PC-3 (cell line): Measurements from ENCODE around the gene EFNB1. TPM values are rescaled to one million over a fixed set of nuclear protein-coding genes. Genes with fewer than 3 reads are reported as not detected.

Experiments
- ATAC-seq: fragments of 200-7000 bp; cut with Tn5 transposase; 2 replicates; pipeline ENCODE4 v1.9.1; 2020; ENCODE audit warnings: mild to moderate bottlenecking, moderate library complexity
- BruUV-seq: library from RNA; stranded (reverse); fragments of 400-500 nt; replicated peaks from 2 replicates; lab custom pipeline; 2021; lab: Mats Ljungman, UMichigan
- CTCF ChIA-PET: fragments of 300-600 bp; sonication (Branson Sonifier 250); formaldehyde crosslinking; loops from one replicate; lab custom pipeline; 2022; ENCODE audit warnings: antibody characterized with exemption; lab: Charles Lee
- POLR2A ChIA-PET: fragments of 300-600 bp; sonication (Branson Sonifier 250); formaldehyde crosslinking; loops from one replicate; lab custom pipeline; 2022; ENCODE audit warnings: antibody characterized with exemption; ENCODE audit not compliant: unreplicated experiment; lab: Charles Lee
- DNase-seq: peaks from one replicate; pipeline ENCODE4 v3.0.0-alpha.2; 2015
- H2AFZ ChIP-seq: fragments of 300-600 bp; sonication (generic); 2 replicates; pipeline ENCODE4 v1.6.0; 2016; ENCODE audit warnings: antibody characterized with exemption, low read length
- H3F3A ChIP-seq: fragments of 300-600 bp; sonication (generic); one replicate; pipeline ENCODE4 v1.6.0; 2017; ENCODE audit warnings: antibody characterized with exemption, low read length, control low read depth, mild to moderate bottlenecking; ENCODE audit not compliant: unreplicated experiment
- H3K27ac ChIP-seq: fragments of 300-600 bp; sonication (generic); 2 replicates; pipeline ENCODE4 v1.5.1; 2016; ENCODE audit warnings: mild to moderate bottlenecking, low read length
- H3K27me3 ChIP-seq: fragments of 300-600 bp; sonication (generic); 2 replicates; pipeline ENCODE4 v1.6.1; 2016; ENCODE audit warnings: low read length, mixed read lengths
- H3K36me3 ChIP-seq: fragments of 300-600 bp; sonication (generic); 2 replicates; pipeline ENCODE4 v1.6.1; 2016; ENCODE audit warnings: low read depth, mixed run types, low read length, mixed read lengths
- H3K4me1 ChIP-seq: fragments of 300-600 bp; sonication (generic); 2 replicates; pipeline ENCODE4 v1.5.1; 2016; ENCODE audit warnings: low read length; ENCODE audit not compliant: insufficient read depth
- H3K4me2 ChIP-seq: fragments of 300-600 bp; sonication (generic); 2 replicates; pipeline ENCODE4 v1.6.0; 2016; ENCODE audit warnings: low read length
- H3K4me3 ChIP-seq: fragments of 300-600 bp; sonication (generic); 2 replicates; pipeline ENCODE4 v1.5.1; 2016; ENCODE audit warnings: mild to moderate bottlenecking, low read length, mixed read lengths
- H3K79me2 ChIP-seq: fragments of 300-600 bp; sonication (generic); 2 replicates; pipeline ENCODE4 v1.6.1; 2017; ENCODE audit warnings: low read length, mixed read lengths
- H3K9ac ChIP-seq: fragments of 300-600 bp; sonication (generic); 2 replicates; pipeline ENCODE4 v1.6.0; 2016; ENCODE audit warnings: mild to moderate bottlenecking, low read length
- H3K9me2 ChIP-seq: fragments of 300-600 bp; sonication (generic); replicated peaks from 2 replicates; pipeline ENCODE4 v1.6.1; 2016; ENCODE audit warnings: mixed run types, low read length, mixed read lengths
- H3K9me3 ChIP-seq: fragments of 300-600 bp; sonication (generic); 2 replicates; pipeline ENCODE4 v1.6.1; 2016; ENCODE audit warnings: low read length, mixed read lengths
- H4K20me1 ChIP-seq: fragments of 300-600 bp; sonication (generic); 2 replicates; pipeline ENCODE4 v1.6.1; 2016; ENCODE audit warnings: low read length, mixed read lengths
- EZH2 ChIP-seq: fragments of 300-600 bp; sonication (generic); IDR thresholded peaks from one replicate; pipeline ENCODE4 v1.6.1; 2017; ENCODE audit warnings: antibody characterized with exemption, mild to moderate bottlenecking, low read length; ENCODE audit not compliant: unreplicated experiment
- EZH2phosphoT487 ChIP-seq: fragments of 300-600 bp; sonication (generic); IDR thresholded peaks from 2 replicates; pipeline ENCODE4 v1.6.1; 2018; ENCODE audit warnings: mild to moderate bottlenecking, antibody characterized with exemption, low read length, borderline replicate concordance
- intact Hi-C: fragments of 100-400 bp; cut with micrococcal nuclease; formaldehyde crosslinking; loops from 2 replicates; pipeline ENCODE4 v1.9.0; 2023
- total RNA-seq: library from RNA; depleted of rRNA; stranded (reverse); fragments of >200 nt; gene quantifications from 2 replicates; pipeline ENCODE4 v1.2.3, GENCODE V29; 2014
- TF ChIP-seq, protein P1 (sequence below): fragments of 300-600 bp; sonication (generic); conservative IDR thresholded peaks from 2 replicates; pipeline ENCODE4 v1.5.1; 2017; ENCODE audit warnings: antibody characterized with exemption, low read depth, mild to moderate bottlenecking, low read length

EFNB1 gene
- total RNA-seq, 1 experiment from 2014 or later = 102 TPM

DNA sequence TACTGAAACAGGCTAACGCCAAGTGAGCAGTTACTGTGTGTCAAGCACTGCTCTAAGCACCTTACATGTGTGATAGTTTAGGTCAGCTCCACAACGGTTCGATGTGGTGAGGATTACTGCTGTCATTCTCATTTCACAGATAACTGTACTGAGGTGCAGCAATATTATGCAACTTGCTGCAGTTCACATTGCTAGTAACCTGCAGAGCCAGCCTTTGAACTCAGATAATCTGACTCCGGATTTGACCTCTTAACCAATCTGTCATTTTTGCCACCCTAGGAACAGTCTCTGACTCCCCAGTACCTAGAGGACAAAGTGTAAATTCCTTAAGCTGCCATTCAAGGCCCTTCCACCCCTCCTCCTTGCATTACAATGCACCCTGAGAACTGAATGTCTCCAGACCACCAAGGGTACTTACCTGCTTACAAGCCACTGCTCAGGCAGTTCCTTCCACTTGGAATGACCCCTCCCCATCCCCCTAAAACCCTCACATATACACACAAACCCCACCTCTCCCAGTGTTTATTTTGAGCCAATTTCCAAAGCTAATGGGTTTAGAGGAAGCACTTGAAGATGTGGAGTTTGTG, 24.9 kb downstream of the EFNB1 start:
- intact Hi-C loops = no loop called here
- TF ChIP-seq EZH2 (no peak), EZH2phosphoT487 (no peak)
- H3F3A ChIP-seq = no peaks in the 10 kb centered on the region
- no peaks in the 10 kb centered on the region for H3K9me3 ChIP-seq
- no peaks in the 10 kb centered on the region for H4K20me1 ChIP-seq
- no peaks in the 10 kb centered on the region for H3K79me2 ChIP-seq
- ATAC-seq (no peak), DNase-seq (no peak)
- no TSS peak for BruUV-seq
- no peak overlapping the region for H2AFZ ChIP-seq
- H3K27ac ChIP-seq = no peak overlapping the region
- POLR2A ChIA-PET = no interaction called here
- no peaks in the 10 kb centered on the region for H3K4me1 ChIP-seq
- H3K4me2 ChIP-seq = no peak overlapping the region
- no peaks in the 10 kb centered on the region for H3K36me3 ChIP-seq
- no peak overlapping the region for H3K4me3 ChIP-seq
- no peaks in the 10 kb centered on the region for H3K27me3 ChIP-seq
- CTCF ChIA-PET = no interaction called here
- no peaks in the 10 kb centered on the region for H3K9me2 ChIP-seq
- H3K9ac ChIP-seq = no peak overlapping the region

DNA sequence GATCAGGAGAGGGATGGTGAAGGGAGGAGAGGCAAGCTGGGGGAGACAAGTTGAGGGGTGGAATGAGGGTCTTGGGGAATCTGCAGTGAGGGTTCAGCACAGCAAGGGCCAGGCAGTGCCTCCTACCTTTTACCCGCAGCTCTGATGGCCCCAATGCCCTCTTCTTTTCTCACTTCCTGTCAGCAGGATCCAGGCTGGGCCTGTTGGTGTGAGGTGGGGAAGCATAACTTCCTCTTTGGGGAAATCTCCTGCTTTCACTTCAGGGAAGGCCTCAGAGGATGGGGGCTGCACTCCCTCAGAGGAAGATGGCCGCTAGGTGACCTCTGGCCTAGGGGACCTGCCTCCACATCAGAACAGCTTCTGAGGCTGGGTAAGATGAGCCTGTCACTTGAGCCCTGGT, 36.5 kb downstream of the EFNB1 start:
- no TSS peak for BruUV-seq
- Histone ChIP-seq H3K4me3 (no peak overlapping the region), H3K27me3 (no peaks in the 10 kb centered on the region), H3K27ac (no peak overlapping the region), H3K4me1 (no peaks in the 10 kb centered on the region), H3K9me3 (no peaks in the 10 kb centered on the region), H3K9me2 (no peaks in the 10 kb centered on the region), H4K20me1 (no peaks in the 10 kb centered on the region), H3K36me3 (no peaks in the 10 kb centered on the region), H3K9ac (no peak overlapping the region), H3K4me2 (no peak overlapping the region), H3F3A (no peaks in the 10 kb centered on the region), H3K79me2 (no peaks in the 10 kb centered on the region), H2AFZ (no peak overlapping the region)
- ATAC-seq (no peak), DNase-seq (no peak)
- ChIA-PET CTCF (no interaction called here), POLR2A (interaction anchor here (0.6 kb wide), 1 partner anchor 952 kb away, joined by 3 read pairs; no protein-coding TSS in a partner anchor)
- no peak for TF ChIP-seq EZH2phosphoT487
- TF ChIP-seq, protein P1, sequence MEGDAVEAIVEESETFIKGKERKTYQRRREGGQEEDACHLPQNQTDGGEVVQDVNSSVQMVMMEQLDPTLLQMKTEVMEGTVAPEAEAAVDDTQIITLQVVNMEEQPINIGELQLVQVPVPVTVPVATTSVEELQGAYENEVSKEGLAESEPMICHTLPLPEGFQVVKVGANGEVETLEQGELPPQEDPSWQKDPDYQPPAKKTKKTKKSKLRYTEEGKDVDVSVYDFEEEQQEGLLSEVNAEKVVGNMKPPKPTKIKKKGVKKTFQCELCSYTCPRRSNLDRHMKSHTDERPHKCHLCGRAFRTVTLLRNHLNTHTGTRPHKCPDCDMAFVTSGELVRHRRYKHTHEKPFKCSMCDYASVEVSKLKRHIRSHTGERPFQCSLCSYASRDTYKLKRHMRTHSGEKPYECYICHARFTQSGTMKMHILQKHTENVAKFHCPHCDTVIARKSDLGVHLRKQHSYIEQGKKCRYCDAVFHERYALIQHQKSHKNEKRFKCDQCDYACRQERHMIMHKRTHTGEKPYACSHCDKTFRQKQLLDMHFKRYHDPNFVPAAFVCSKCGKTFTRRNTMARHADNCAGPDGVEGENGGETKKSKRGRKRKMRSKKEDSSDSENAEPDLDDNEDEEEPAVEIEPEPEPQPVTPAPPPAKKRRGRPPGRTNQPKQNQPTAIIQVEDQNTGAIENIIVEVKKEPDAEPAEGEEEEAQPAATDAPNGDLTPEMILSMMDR = no peak
- TF ChIP-seq EZH2 = no peak
- intact Hi-C loops = no loop called here

DNA sequence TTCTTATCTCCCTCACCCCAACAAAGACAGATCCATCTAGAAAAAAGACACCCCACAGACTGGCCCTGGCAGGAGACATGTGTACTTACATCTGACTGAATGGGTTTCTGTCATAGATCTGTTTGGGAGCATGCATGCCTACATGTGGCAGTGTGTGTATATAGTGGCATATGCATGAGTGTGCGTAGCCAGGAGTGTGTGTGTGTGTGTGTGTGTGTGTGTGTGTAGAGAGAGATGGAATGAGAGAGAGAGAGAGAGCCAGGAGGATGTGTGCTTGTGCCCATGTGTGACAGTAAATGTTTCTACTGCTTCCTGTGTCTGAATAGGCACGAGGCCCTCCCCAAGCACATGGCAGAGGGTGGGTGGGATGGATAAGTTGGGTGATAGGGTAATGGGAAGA, 37.1 kb downstream of the EFNB1 start:
- H3K9me3 ChIP-seq = no peaks in the 10 kb centered on the region
- no peaks in the 10 kb centered on the region for H3F3A ChIP-seq
- TF ChIP-seq EZH2 (no peak), EZH2phosphoT487 (no peak)
- TF ChIP-seq, protein P1 = no peak
- ChIA-PET CTCF (no interaction called here), POLR2A (no interaction called here)
- H2AFZ ChIP-seq = no peak overlapping the region
- no peaks in the 10 kb centered on the region for H3K36me3 ChIP-seq
- intact Hi-C loops = no loop called here
- H3K9me2 ChIP-seq = no peaks in the 10 kb centered on the region
- ATAC-seq = no peak
- H3K27ac ChIP-seq = no peak overlapping the region
- DNase-seq = no peak
- H3K4me1 ChIP-seq = no peaks in the 10 kb centered on the region
- no peaks in the 10 kb centered on the region for H4K20me1 ChIP-seq
- BruUV-seq = no TSS peak
- no peaks in the 10 kb centered on the region for H3K79me2 ChIP-seq
- no peak overlapping the region for H3K4me3 ChIP-seq
- H3K4me2 ChIP-seq = no peak overlapping the region
- H3K27me3 ChIP-seq = no peaks in the 10 kb centered on the region
- H3K9ac ChIP-seq = no peak overlapping the region
